Mesothelial cell of epicardium (in vitro differentiated cells): ENCODE results near the gene ZNF526. TPM values are rescaled to one million over a fixed set of nuclear protein-coding genes. Genes with fewer than 3 reads are reported as not detected.

ENCODE experiments used
- DNase-seq, 2 experiments: peaks; one replicate each; pipeline ENCODE4 v3.0.0; 2021; ENCODE audit warnings: low spot score in 2 of 2; ENCODE audit not compliant: unreplicated experiment in 2 of 2
- H3K27ac Mint-ChIP-seq: 2 replicates; pipeline ENCODE4 v1.8.0; 2021; ENCODE audit warnings: mixed read lengths
- H3K27me3 Mint-ChIP-seq: 2 replicates; pipeline ENCODE4 v1.8.0; 2021; ENCODE audit warnings: low read depth, mixed read lengths
- H3K36me3 Mint-ChIP-seq: 2 replicates; pipeline ENCODE4 v1.8.0; 2021; ENCODE audit warnings: mixed read lengths
- H3K4me1 Mint-ChIP-seq: 2 replicates; pipeline ENCODE4 v1.8.0; 2021; ENCODE audit warnings: mixed read lengths
- H3K4me3 Mint-ChIP-seq: 2 replicates; pipeline ENCODE4 v1.8.0; 2021; ENCODE audit warnings: mild to moderate bottlenecking, moderate library complexity, mixed read lengths
- H3K9me3 Mint-ChIP-seq: 2 replicates; pipeline ENCODE4 v1.8.0; 2021; ENCODE audit warnings: mixed read lengths
- CTCF ChIP-seq: fragments of 200-600 bp; sonication (generic); IDR thresholded peaks from one replicate; pipeline ENCODE4 v1.5.0; 2021; ENCODE audit warnings: antibody characterized with exemption; ENCODE audit not compliant: unreplicated experiment
- total RNA-seq: library from RNA; stranded (reverse); gene quantifications from 3 replicates; pipeline ENCODE4 v1.2.1, GENCODE V29; 2021

The ZNF526 gene
- total RNA-seq, 1 donor from 2014 or later, result 13.3 TPM

GRCh38 chr19:42202290-42202880 is 17.7 kb upstream of the ZNF526 start:
- no peak for DNase-seq
- Mint-ChIP-seq H3K27ac (no peak overlapping the region), H3K27me3 (no peaks in the 10 kb centered on the region), H3K9me3 (no peaks in the 10 kb centered on the region), H3K4me3 (no peak overlapping the region), H3K4me1 (no peaks in the 10 kb centered on the region), H3K36me3 (peaks cover 41% of the 10 kb centered on the region)
- TF ChIP-seq CTCF, result no peak

GRCh38 chr19:42203700-42204099 is 16.4 kb upstream of the ZNF526 start:
- no peak overlapping the region for H3K4me3 Mint-ChIP-seq
- no peaks in the 10 kb centered on the region for H3K4me1 Mint-ChIP-seq
- TF ChIP-seq CTCF, result no peak
- no peak for DNase-seq
- H3K36me3 Mint-ChIP-seq, result peaks cover 45% of the 10 kb centered on the region
- no peaks in the 10 kb centered on the region for H3K27me3 Mint-ChIP-seq
- H3K9me3 Mint-ChIP-seq, result no peaks in the 10 kb centered on the region
- no peak overlapping the region for H3K27ac Mint-ChIP-seq

GRCh38 chr19:42204664-42205063 is 15.4 kb upstream of the ZNF526 start:
- no peak overlapping the region for H3K4me3 Mint-ChIP-seq

GRCh38 chr19:42206871-42207755 is 13.0 kb upstream of the ZNF526 start:
- Mint-ChIP-seq H3K4me1 (no peaks in the 10 kb centered on the region), H3K27ac (no peak overlapping the region), H3K4me3 (no peak overlapping the region), H3K27me3 (no peaks in the 10 kb centered on the region), H3K9me3 (no peaks in the 10 kb centered on the region), H3K36me3 (peaks cover 34% of the 10 kb centered on the region)
- no peak for DNase-seq
- no peak for TF ChIP-seq CTCF

More at GRCh38 chr19:42204664-42205063, 15.4 kb upstream of the ZNF526 start:
- H3K4me1 Mint-ChIP-seq, result no peaks in the 10 kb centered on the region
- TF ChIP-seq CTCF, result no peak
- H3K27me3 Mint-ChIP-seq, result no peaks in the 10 kb centered on the region
- DNase-seq, result no peak
- no peak overlapping the region for H3K27ac Mint-ChIP-seq
- H3K36me3 Mint-ChIP-seq, result peaks cover 43% of the 10 kb centered on the region
- H3K9me3 Mint-ChIP-seq, result no peaks in the 10 kb centered on the region

- Mint-ChIP-seq H3K27ac (no peak overlapping the region), H3K4me1 (no peaks in the 10 kb centered on the region), H3K4me3 (no peak overlapping the region), H3K36me3 (peaks cover 31% of the 10 kb centered on the region), H3K27me3 (no peaks in the 10 kb centered on the region), H3K9me3 (no peaks in the 10 kb centered on the region)
- DNase-seq, result no peak
- TF ChIP-seq CTCF, result no peak
These were observed 12.3 kb upstream of the ZNF526 start for GRCh38 chr19:42207767-42208271.
